GM12872 (cell line): ENCODE measurements around the gene HDGFL2.

Source experiments
- TF ChIP-seq, protein P1 (sequence below): IDR thresholded peaks from 3 replicates; pipeline ENCODE4 v1.5.1; 2011; ENCODE audit warnings: low read depth, mild to moderate bottlenecking, low read length, moderate library complexity; ENCODE audit not compliant: insufficient read depth

HDGFL2 gene

DNA sequence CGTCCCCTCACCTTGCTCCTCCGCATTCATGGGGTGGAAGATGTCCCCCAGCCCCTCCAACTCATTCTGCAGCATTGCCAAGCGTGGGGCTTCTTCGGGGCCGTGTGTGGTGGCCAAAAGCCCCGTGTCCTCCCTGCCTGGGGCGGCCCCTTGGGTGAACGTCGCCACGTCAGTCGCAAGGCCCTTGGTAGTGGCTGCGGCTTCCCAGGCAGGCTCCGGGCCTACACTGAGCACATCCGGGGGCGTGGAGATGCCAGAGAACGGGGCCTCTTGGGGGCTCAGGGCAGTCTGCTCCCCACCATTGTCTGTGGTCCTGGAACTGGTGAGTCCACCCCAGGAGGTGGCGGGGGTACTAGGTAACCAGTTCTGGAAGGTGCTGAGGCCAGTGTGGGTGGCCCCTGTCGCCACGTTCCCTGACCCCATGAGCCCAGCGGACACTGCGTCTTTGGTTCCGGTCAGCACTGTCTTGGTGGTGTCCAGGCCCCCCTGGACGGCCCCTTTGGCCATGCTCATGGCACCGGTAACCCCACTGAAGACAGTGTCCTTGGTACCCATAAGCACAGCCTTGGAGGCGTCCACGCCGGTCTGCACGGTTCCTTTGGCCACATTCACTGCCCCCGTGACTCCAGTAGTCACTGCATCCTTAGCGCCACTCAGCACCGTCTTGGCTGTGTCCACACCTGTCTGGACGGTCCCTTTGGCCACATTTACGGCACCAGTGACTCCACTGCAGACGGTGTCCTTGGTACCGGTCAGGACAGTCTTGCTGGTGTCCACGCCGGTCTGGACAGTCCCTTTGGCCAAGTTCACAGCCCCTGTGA, 38.5 kb downstream of the HDGFL2 start:
- TF ChIP-seq, protein P1, sequence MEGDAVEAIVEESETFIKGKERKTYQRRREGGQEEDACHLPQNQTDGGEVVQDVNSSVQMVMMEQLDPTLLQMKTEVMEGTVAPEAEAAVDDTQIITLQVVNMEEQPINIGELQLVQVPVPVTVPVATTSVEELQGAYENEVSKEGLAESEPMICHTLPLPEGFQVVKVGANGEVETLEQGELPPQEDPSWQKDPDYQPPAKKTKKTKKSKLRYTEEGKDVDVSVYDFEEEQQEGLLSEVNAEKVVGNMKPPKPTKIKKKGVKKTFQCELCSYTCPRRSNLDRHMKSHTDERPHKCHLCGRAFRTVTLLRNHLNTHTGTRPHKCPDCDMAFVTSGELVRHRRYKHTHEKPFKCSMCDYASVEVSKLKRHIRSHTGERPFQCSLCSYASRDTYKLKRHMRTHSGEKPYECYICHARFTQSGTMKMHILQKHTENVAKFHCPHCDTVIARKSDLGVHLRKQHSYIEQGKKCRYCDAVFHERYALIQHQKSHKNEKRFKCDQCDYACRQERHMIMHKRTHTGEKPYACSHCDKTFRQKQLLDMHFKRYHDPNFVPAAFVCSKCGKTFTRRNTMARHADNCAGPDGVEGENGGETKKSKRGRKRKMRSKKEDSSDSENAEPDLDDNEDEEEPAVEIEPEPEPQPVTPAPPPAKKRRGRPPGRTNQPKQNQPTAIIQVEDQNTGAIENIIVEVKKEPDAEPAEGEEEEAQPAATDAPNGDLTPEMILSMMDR = no peak

DNA sequence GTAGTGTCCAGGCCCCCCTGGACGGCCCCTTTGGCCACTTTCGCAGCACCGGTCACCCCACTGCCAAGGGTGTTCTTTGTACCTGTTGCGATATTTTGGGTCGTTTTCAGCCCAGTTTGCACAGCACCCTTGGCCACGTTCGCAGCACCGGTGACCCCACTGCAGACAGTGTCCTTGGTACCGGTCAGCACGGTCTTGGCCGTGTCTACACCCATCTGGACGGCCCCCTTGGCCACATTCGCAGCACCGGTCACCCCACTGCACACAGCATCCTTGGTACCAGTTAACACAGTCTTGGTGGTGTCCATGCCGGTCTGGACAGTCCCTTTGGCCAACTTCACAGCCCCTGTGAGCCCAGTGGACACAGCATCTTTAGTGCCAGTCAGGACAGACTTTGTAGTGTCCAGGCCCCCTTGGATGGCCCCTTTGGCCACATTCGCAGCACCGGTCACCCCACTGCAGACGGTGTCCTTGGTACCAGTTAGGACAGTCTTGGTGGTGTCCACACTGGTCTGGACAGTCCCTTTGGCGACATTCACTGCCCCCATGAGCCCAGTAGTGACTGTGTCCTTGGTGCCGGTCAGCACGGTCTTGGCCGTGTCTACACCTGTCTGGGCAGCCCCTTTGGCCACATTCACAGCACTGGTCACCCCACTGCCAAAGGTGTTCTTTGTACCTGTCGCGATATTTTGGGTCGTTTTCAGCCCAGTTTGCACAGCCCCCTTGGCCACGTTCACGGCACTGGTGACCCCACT, 39.4 kb downstream of the HDGFL2 start:
- TF ChIP-seq, protein P1 = no peak

DNA sequence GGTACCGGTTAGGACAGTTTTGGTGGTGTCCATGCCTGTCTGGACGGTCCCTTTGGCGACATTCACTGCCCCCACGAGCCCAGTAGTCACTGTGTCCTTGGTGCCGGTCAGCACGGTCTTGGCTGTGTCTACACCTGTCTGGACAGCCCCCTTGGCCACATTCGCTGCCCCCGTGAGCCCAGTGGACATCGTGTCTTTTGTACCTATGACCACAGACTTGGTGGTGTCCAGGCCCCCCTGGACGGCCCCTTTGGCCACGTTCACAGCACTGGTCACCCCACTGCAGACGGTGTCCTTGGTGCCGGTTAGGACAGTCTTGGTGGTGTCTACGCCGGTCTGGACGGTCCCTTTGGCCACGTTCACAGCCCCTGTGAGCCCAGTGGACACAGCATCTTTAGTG, 40.0 kb downstream of the HDGFL2 start:
- TF ChIP-seq, protein P1 = no peak

DNA sequence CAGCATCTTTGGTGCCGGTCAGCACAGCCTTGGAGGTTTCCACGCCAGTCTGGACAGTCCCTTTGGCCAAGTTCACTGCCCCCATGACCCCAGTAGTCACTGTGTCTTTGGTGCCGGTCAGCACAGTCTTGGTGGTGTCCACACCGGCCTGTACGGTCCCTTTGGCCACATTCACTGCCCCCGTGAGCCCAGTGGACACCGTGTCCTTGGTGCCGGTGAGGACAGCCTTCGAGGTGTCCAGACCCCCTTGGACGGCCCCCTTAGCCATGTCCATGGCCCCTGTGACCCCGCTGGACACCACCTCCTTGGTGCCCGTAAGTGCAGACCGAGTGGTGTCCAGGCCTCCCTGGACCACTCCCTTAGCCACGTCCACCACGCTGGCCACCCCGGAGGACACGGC, 41.2 kb downstream of the HDGFL2 start:
- TF ChIP-seq, protein P1 = no peak

DNA sequence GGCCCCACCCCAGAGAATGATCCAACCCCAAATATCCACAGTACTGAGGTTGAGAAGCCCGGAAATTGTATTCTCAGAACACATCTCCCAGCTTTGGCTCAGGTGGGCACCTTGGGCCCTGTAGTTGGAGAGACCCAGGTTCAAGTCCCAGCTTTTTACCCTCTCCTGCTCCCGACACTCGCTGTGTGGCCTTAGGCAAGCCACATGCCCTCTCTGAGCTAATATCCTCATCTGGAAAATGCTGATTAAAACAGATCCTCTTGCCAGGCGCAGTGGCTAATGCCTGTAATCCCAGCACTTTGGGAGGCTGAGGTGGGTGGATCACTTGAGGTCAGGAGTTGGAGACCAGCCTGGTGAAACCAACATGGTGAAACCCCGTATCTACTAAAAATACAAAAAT, 43.6 kb downstream of the HDGFL2 start:
- TF ChIP-seq, protein P1 = no peak

DNA sequence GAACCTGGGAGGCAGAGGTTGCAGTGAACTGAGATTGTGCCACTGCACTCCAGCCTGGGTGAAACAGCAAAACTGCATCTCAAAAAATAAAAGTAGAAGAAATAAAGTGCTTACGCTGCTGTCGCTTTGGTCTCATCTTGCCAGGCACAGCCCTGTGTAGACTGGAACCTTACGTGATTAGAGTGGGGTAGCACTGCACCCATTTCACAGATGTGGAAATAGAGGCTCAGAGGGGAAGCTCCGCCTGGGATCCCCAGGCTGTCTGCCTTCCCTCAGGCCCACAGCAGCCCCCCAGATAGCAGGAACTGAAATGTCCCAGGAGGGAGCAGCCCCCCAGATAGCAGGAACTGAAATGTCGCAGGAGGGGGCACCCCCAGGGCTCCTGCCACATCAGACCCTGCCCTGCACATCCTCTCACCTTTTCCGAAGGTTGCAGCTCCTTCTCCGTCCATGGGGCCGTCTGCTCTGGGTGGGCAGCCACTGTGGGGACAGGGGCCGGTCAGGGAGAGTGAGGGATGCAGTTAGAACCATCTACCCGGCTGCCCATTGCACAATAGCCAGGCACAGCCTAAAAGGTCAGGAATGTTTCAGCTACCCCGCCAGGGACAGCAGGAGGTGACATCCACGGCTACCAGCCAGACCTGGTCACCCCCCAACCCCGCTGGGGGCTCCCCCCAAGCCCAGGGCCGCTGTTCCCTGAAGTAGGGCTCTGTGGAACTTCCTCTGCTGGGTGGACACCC, 44.3 kb downstream of the HDGFL2 start:
- TF ChIP-seq, protein P1 = no peak

GRCh38 chr19:4516939-4517300, 44.8 kb downstream of the HDGFL2 start:
- TF ChIP-seq, protein P1 = no peak
